GM19324 (cell line): ENCODE results near the gene FNDC7.
A peak's percentile ranks its signal among the peaks of the same experiment; 100 is the strongest.
"Not testable (repeated sequence)": the region's sequence is repeated elsewhere in the genome, so short reads cannot be mapped to it uniquely, and the experiment has no call there.

Experiments used
- ATAC-seq: cut with Tn5 transposase; IDR thresholded peaks from one replicate; pipeline ENCODE4 v1.9.1; 2021; ENCODE audit warnings: mild to moderate bottlenecking, moderate library complexity; ENCODE audit not compliant: unreplicated experiment, low FRiP score

The FNDC7 gene

GRCh38 chr1:108692724-108693655 is 19.7 kb upstream of the FNDC7 start:
- peak; percentile 56 for ATAC-seq

- no peak for ATAC-seq
These were observed 17.2 kb upstream of the FNDC7 start for GRCh38 chr1:108695535-108695934.

- ATAC-seq: no peak
These were observed 13.1 kb upstream of the FNDC7 start for GRCh38 chr1:108699375-108700332.

GRCh38 chr1:108701176-108701849 is 11.4 kb upstream of the FNDC7 start:
- ATAC-seq: no peak

- ATAC-seq: not testable (repeated sequence)
These were observed 10.6 kb upstream of the FNDC7 start for GRCh38 chr1:108702109-108702508.

- no peak for ATAC-seq
These were observed 8.8 kb upstream of the FNDC7 start for GRCh38 chr1:108703939-108704338.

- no peak for ATAC-seq
These were observed 8.2 kb upstream of the FNDC7 start for GRCh38 chr1:108704496-108704895.

- no peak for ATAC-seq
These were observed 6.1 kb upstream of the FNDC7 start for GRCh38 chr1:108706643-108707042.

GRCh38 chr1:108708691-108709660 is 3.7 kb upstream of the FNDC7 start:
- ATAC-seq: peak; percentile 55

- no peak for ATAC-seq
These were observed 3.2 kb downstream of the FNDC7 start for GRCh38 chr1:108715932-108716331.

- no peak for ATAC-seq
These were observed 3.9 kb downstream of the FNDC7 start for GRCh38 chr1:108716437-108717230.

GRCh38 chr1:108717774-108718316 is 5.1 kb downstream of the FNDC7 start:
- no peak for ATAC-seq

GRCh38 chr1:108718927-108719655 is 6.4 kb downstream of the FNDC7 start:
- no peak for ATAC-seq

GRCh38 chr1:108719656-108720435 is 7.1 kb downstream of the FNDC7 start:
- ATAC-seq: no peak

GRCh38 chr1:108722292-108722691 is 9.6 kb downstream of the FNDC7 start:
- peak; percentile 58 for ATAC-seq

- ATAC-seq: no peak
These were observed 13.2 kb downstream of the FNDC7 start for GRCh38 chr1:108725906-108726305.

- ATAC-seq: no peak
These were observed 15.7 kb downstream of the FNDC7 start for GRCh38 chr1:108728327-108728923.
